ENCODE measurements around the gene SLC6A13. TPM values are rescaled to one million over a fixed set of nuclear protein-coding genes. Genes with fewer than 3 reads are reported as not detected.

The SLC6A13 gene
- total RNA-seq, 2 experiments from 2014 or later = 0.09 TPM; not detected in 1

- intact Hi-C loops (cut with micrococcal nuclease; ENCODE audit: unreplicated experiment) = no loop called here
- Histone ChIP-seq H3K36me3 (ENCODE audit: insufficient read depth, low read length) (no peaks in the 10 kb centered on the region), H3K4me2 (ENCODE audit: low read length) (no peak overlapping the region), H3K4me3 (ENCODE audit: low read depth, low read length, poor library complexity, severe bottlenecking) (no peak overlapping the region), H3K9me2 (ENCODE audit: insufficient read depth, low read length) (no peaks in the 10 kb centered on the region), H2AFZ (ENCODE audit: low read length) (no peak overlapping the region), H3K79me2 (ENCODE audit: insufficient read depth, low read depth, low read length) (no peaks in the 10 kb centered on the region), H4K20me1 (ENCODE audit: insufficient read depth, low read length) (no peaks in the 10 kb centered on the region), H3K27ac (ENCODE audit: low read depth, low read length, poor library complexity, severe bottlenecking) (no peak overlapping the region), H3K9me3 (ENCODE audit: low read length) (no peaks in the 10 kb centered on the region), H3K4me1 (ENCODE audit: insufficient read depth, low read length, poor library complexity, severe bottlenecking) (no peaks in the 10 kb centered on the region)
- BruUV-seq (replicated peaks) = no TSS peak
- POLR2A ChIA-PET = no interaction called here
- DNase-seq (ENCODE audit: low spot score) = no peak
- CTCF ChIA-PET (ENCODE audit: unreplicated experiment) = no interaction called here
- TF ChIP-seq, protein P1, sequence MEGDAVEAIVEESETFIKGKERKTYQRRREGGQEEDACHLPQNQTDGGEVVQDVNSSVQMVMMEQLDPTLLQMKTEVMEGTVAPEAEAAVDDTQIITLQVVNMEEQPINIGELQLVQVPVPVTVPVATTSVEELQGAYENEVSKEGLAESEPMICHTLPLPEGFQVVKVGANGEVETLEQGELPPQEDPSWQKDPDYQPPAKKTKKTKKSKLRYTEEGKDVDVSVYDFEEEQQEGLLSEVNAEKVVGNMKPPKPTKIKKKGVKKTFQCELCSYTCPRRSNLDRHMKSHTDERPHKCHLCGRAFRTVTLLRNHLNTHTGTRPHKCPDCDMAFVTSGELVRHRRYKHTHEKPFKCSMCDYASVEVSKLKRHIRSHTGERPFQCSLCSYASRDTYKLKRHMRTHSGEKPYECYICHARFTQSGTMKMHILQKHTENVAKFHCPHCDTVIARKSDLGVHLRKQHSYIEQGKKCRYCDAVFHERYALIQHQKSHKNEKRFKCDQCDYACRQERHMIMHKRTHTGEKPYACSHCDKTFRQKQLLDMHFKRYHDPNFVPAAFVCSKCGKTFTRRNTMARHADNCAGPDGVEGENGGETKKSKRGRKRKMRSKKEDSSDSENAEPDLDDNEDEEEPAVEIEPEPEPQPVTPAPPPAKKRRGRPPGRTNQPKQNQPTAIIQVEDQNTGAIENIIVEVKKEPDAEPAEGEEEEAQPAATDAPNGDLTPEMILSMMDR (conservative IDR thresholded peaks at IDR 0.05; ENCODE audit: low read length) = no peak
- TF ChIP-seq EZH2phosphoT487 (IDR thresholded peaks at IDR 0.05; ENCODE audit: borderline replicate concordance, low read depth, low read length) = no peak
These were observed 66.2 kb downstream of the SLC6A13 start for GRCh38 chr12:196436-196835.

- BruUV-seq (replicated peaks) = no TSS peak
- Histone ChIP-seq H3K9me3 (ENCODE audit: low read length) (no peaks in the 10 kb centered on the region), H3K9me2 (ENCODE audit: insufficient read depth, low read length) (no peaks in the 10 kb centered on the region), H3K4me3 (ENCODE audit: low read depth, low read length, poor library complexity, severe bottlenecking) (no peak overlapping the region), H3K4me1 (ENCODE audit: insufficient read depth, low read length, poor library complexity, severe bottlenecking) (no peaks in the 10 kb centered on the region), H3K36me3 (ENCODE audit: insufficient read depth, low read length) (no peaks in the 10 kb centered on the region), H3K4me2 (ENCODE audit: low read length) (no peak overlapping the region), H2AFZ (ENCODE audit: low read length) (no peak overlapping the region), H3K27ac (ENCODE audit: low read depth, low read length, poor library complexity, severe bottlenecking) (no peak overlapping the region), H4K20me1 (ENCODE audit: insufficient read depth, low read length) (no peaks in the 10 kb centered on the region), H3K79me2 (ENCODE audit: insufficient read depth, low read depth, low read length) (no peaks in the 10 kb centered on the region)
- ChIA-PET CTCF (ENCODE audit: unreplicated experiment) (no interaction called here), POLR2A (no interaction called here)
- intact Hi-C loops (cut with micrococcal nuclease; ENCODE audit: unreplicated experiment) = no loop called here
- TF ChIP-seq EZH2phosphoT487 (IDR thresholded peaks at IDR 0.05; ENCODE audit: borderline replicate concordance, low read depth, low read length) = no peak
- TF ChIP-seq, protein P1 (conservative IDR thresholded peaks at IDR 0.05; ENCODE audit: low read length) = no peak
- DNase-seq (ENCODE audit: low spot score) = no peak
These were observed 66.7 kb downstream of the SLC6A13 start for GRCh38 chr12:195951-196350.

GRCh38 chr12:195156-195555, 67.5 kb downstream of the SLC6A13 start:
- intact Hi-C loops (cut with micrococcal nuclease; ENCODE audit: unreplicated experiment) = no loop called here
- no peak overlapping the region for H3K4me2 ChIP-seq (ENCODE audit: low read length)
- no peaks in the 10 kb centered on the region for H3K36me3 ChIP-seq (ENCODE audit: insufficient read depth, low read length)
- no peaks in the 10 kb centered on the region for H3K79me2 ChIP-seq (ENCODE audit: insufficient read depth, low read depth, low read length)
- no peak overlapping the region for H2AFZ ChIP-seq (ENCODE audit: low read length)
- CTCF ChIA-PET (ENCODE audit: unreplicated experiment) = no interaction called here
- TF ChIP-seq, protein P1 (conservative IDR thresholded peaks at IDR 0.05; ENCODE audit: low read length) = no peak
- no peak for TF ChIP-seq EZH2phosphoT487 (IDR thresholded peaks at IDR 0.05; ENCODE audit: borderline replicate concordance, low read depth, low read length)
- POLR2A ChIA-PET = no interaction called here
- no peaks in the 10 kb centered on the region for H4K20me1 ChIP-seq (ENCODE audit: insufficient read depth, low read length)
- no peaks in the 10 kb centered on the region for H3K4me1 ChIP-seq (ENCODE audit: insufficient read depth, low read length, poor library complexity, severe bottlenecking)
- no peaks in the 10 kb centered on the region for H3K9me2 ChIP-seq (ENCODE audit: insufficient read depth, low read length)
- no TSS peak for BruUV-seq (replicated peaks)
- DNase-seq (ENCODE audit: low spot score) = no peak
- H3K9me3 ChIP-seq (ENCODE audit: low read length) = no peaks in the 10 kb centered on the region
- H3K27ac ChIP-seq (ENCODE audit: low read depth, low read length, poor library complexity, severe bottlenecking) = no peak overlapping the region
- no peak overlapping the region for H3K4me3 ChIP-seq (ENCODE audit: low read depth, low read length, poor library complexity, severe bottlenecking)

All from OCI-LY7 (cell line).